GM23248 (cell line): ENCODE measurements around the gene SWSAP1. TPM values are rescaled to one million over a fixed set of nuclear protein-coding genes. Genes with fewer than 3 reads are reported as not detected.
"Not testable (repeated sequence)": the region's sequence is repeated elsewhere in the genome, so short reads cannot be mapped to it uniquely, and the experiment has no call there.

Source experiments
- DNase-seq: peaks from one replicate; pipeline ENCODE4 v3.0.0-alpha.2; 2015
- H2AFZ ChIP-seq: fragments of 200-600 bp; sonication (generic); 2 replicates; pipeline ENCODE4 v1.6.1; 2016; ENCODE audit warnings: antibody characterized with exemption
- H3F3A ChIP-seq: fragments of 200-600 bp; sonication (generic); 2 replicates; pipeline ENCODE4 v1.6.1; 2016; ENCODE audit warnings: mild to moderate bottlenecking, antibody characterized with exemption, mixed run types; ENCODE audit not compliant: insufficient read depth
- H3K27ac ChIP-seq: fragments of 200-600 bp; sonication (generic); 2 replicates; pipeline ENCODE4 v1.5.1; 2016; ENCODE audit warnings: mild to moderate bottlenecking
- H3K27me3 ChIP-seq: fragments of 200-600 bp; sonication (generic); replicated peaks from 2 replicates; pipeline ENCODE4 v1.6.1; 2016; ENCODE audit warnings: mild to moderate bottlenecking; ENCODE audit not compliant: insufficient read depth
- H3K36me3 ChIP-seq: fragments of 200-600 bp; sonication (generic); 2 replicates; pipeline ENCODE4 v1.6.1; 2016; ENCODE audit warnings: low read depth, mild to moderate bottlenecking
- H3K4me1 ChIP-seq: fragments of 200-600 bp; sonication (generic); 2 replicates; pipeline ENCODE4 v1.6.1; 2016; ENCODE audit warnings: mild to moderate bottlenecking; ENCODE audit not compliant: insufficient read depth
- H3K4me2 ChIP-seq: fragments of 200-600 bp; sonication (generic); one replicate; pipeline ENCODE4 v1.6.1; 2016; ENCODE audit warnings: mild to moderate bottlenecking; ENCODE audit not compliant: unreplicated experiment
- H3K4me3 ChIP-seq: fragments of 200-600 bp; sonication (generic); 2 replicates; pipeline ENCODE4 v1.5.1; 2016; ENCODE audit warnings: mild to moderate bottlenecking
- H3K79me2 ChIP-seq: fragments of 200-600 bp; sonication (generic); 2 replicates; pipeline ENCODE4 v1.6.1; 2016; ENCODE audit warnings: mild to moderate bottlenecking; ENCODE audit not compliant: insufficient read depth
- H3K9ac ChIP-seq: fragments of 200-600 bp; sonication (generic); 2 replicates; pipeline ENCODE4 v1.6.1; 2016; ENCODE audit warnings: mild to moderate bottlenecking
- H3K9me2 ChIP-seq: fragments of 200-600 bp; sonication (generic); 2 replicates; pipeline ENCODE4 v1.6.1; 2016; ENCODE audit warnings: mixed run types, mild to moderate bottlenecking, moderate library complexity; ENCODE audit not compliant: insufficient read depth
- H3K9me3 ChIP-seq: fragments of 200-600 bp; sonication (generic); one replicate; pipeline ENCODE4 v1.6.1; 2017; ENCODE audit warnings: low read depth
- H4K20me1 ChIP-seq: fragments of 200-600 bp; sonication (generic); 2 replicates; pipeline ENCODE4 v1.6.0; 2016; ENCODE audit not compliant: insufficient read depth
- EZH2 ChIP-seq: fragments of 200-600 bp; sonication (generic); IDR thresholded peaks from 2 replicates; pipeline ENCODE4 v1.6.1; 2018; ENCODE audit warnings: antibody characterized with exemption, mild to moderate bottlenecking; ENCODE audit not compliant: insufficient read depth, poor library complexity, severe bottlenecking
- EZH2phosphoT487 ChIP-seq: fragments of 200-600 bp; sonication (generic); IDR thresholded peaks from 2 replicates; pipeline ENCODE4 v1.6.1; 2018; ENCODE audit warnings: antibody characterized with exemption, moderate library complexity, mild to moderate bottlenecking, low read depth; ENCODE audit not compliant: insufficient read depth
- WGBS, 2 experiments: methylation state at CpG; one replicate each; pipeline ENCODE4 v1.1.6; 2015 to 2017; ENCODE audit warnings: low lambda C conversion rate in 2 of 2, low coverage in 1 of 2; ENCODE audit errors: missing lambda C conversion rate in 2 of 2; 5-methylcytosine and 5-hydroxymethylcytosine counted together
- in situ Hi-C: fragments of 300-500 bp; cut with MboI; formaldehyde crosslinking; loops from 2 replicates; pipeline ENCODE4 v1.15.0; 2020
- polyA plus RNA-seq: library from polyadenylated mRNA; unstranded; fragments of >200 nt; fragmentation: Nextera tagmentation; extraction: Ambion mirVana; gene quantifications from 2 replicates; pipeline ENCODE4 v1.2.1, GENCODE V29; 2016
- total RNA-seq: library from RNA; depleted of rRNA; stranded (reverse); fragments of >200 nt; shearing (Covaris generic); gene quantifications from 2 replicates; pipeline ENCODE4 v1.2.3, GENCODE V29; 2014

SWSAP1 gene
- total and polyA plus RNA-seq, 2 experiments from 2014 or later: 0.32 to 1.3 TPM

DNA sequence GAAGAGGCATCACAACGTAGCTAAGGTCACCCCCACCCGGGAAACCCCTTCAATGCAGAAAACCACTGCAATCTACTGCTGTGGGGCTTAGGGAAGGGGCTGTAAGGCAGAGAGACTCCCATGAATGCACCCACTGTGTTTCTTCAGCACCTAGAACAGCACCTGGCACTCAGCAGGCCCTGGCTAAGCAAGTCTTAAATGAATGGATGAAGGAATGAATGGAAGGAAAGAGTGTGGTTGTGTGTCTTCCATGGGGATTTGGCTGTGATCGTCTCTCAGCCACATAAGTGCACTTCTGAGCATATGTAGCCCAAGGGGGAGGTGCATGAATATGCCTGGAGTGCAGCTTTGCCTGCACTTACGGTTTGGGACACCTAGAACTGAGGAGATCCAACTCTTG is 25.3 kb upstream of the SWSAP1 start:
- Histone ChIP-seq H3K27ac (no peak overlapping the region), H3K79me2 (no peaks in the 10 kb centered on the region), H3K9me2 (no peaks in the 10 kb centered on the region), H3F3A (peaks cover 12% of the 10 kb centered on the region), H3K9me3 (no peaks in the 10 kb centered on the region), H2AFZ (no peak overlapping the region), H4K20me1 (no peaks in the 10 kb centered on the region), H3K4me1 (peaks cover 9% of the 10 kb centered on the region), H3K27me3 (no peaks in the 10 kb centered on the region), H3K4me3 (no peak overlapping the region), H3K4me2 (no peak overlapping the region), H3K9ac (no peak overlapping the region), H3K36me3 (no peaks in the 10 kb centered on the region)
- DNase-seq: no peak
- WGBS, 2 experiments: 75 to 76% methylated on average over 4 of the region's 4 CpGs
- in situ Hi-C loops: no loop called here
- TF ChIP-seq EZH2phosphoT487: no peak
- no peak for TF ChIP-seq EZH2

- H3K4me3 ChIP-seq, H3K9me3 ChIP-seq, H3K9ac ChIP-seq, H3K9me2 ChIP-seq, DNase-seq, H3K27ac ChIP-seq, H3K4me2 ChIP-seq, H4K20me1 ChIP-seq, H3F3A ChIP-seq, H3K4me1 ChIP-seq, H3K27me3 ChIP-seq, H3K36me3 ChIP-seq, H2AFZ ChIP-seq, in situ Hi-C loops: not testable (repeated sequence)
- WGBS, 2 experiments: 95 to 98% methylated on average over 4 of the region's 4 CpGs
- peaks cover 16% of the 10 kb centered on the region for H3K79me2 ChIP-seq
Observed at GRCh38 chr19:11354102-11354501, 20.4 kb upstream of the SWSAP1 start.

GRCh38 chr19:11355160-11356073 is 19.0 kb upstream of the SWSAP1 start, which contains the start of gene PLPPR2:
Gene PLPPR2, plus strand, starts transcription at chr19:11355432. Its CDS starts 2,242 bp downstream, at chr19:11357674.
- Histone ChIP-seq H3K36me3 (no peaks in the 10 kb centered on the region), H3K4me2 (peak within 1 kb of the TSS; percentile 92), H3K4me3 (peak within 1 kb of the TSS; percentile 82), H3K4me1 (0 out of 2 replicates have a peak, but pooled peaks cover 3% of the 10 kb centered on the region), H3K9me3 (no peaks in the 10 kb centered on the region), H3K9me2 (no peaks in the 10 kb centered on the region), H3K27ac (no peak within 1 kb of the TSS), H3K9ac (peak within 1 kb of the TSS; percentile 76), H3F3A (no peaks in the 10 kb centered on the region), H3K27me3 (no peaks in the 10 kb centered on the region), H3K79me2 (peaks cover 16% of the 10 kb centered on the region), H2AFZ (0 out of 2 replicates have a peak within 1 kb of the TSS, but pooled peaks have one; percentile 18), H4K20me1 (no peaks in the 10 kb centered on the region)
- TF ChIP-seq EZH2: no peak
- no peak for TF ChIP-seq EZH2phosphoT487
- in situ Hi-C loops: no loop called here
- DNase-seq: peak; percentile 99
- 1% methylated on average over 44 to 62 of the region's 62 CpGs for WGBS, 2 experiments

DNA sequence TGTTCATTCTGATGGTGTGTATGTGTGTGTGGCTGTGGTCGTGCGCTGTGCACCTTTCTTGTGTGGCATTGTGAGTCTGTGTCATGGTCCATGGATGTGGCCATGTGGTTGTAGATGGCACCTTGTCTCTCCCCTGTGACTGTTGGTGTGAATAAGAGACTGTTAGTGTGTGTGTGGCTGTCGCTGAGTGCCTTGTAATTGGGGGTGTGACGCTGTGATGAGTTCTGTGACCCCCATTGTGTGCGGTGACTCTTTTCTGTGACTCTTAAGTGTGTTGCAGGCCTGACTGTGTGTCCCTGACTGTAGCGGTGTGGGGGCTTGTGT is 18.4 kb upstream of the SWSAP1 start:
- Histone ChIP-seq H3K79me2 (peaks cover 16% of the 10 kb centered on the region), H3K27ac (no peak overlapping the region), H3K4me1 (0 out of 2 replicates have a peak, but pooled peaks cover 3% of the 10 kb centered on the region), H3F3A (no peaks in the 10 kb centered on the region), H3K9me2 (no peaks in the 10 kb centered on the region), H3K9ac (peak overlapping the region; percentile 76), H3K9me3 (no peaks in the 10 kb centered on the region), H3K4me3 (peak overlapping the region; percentile 82), H3K36me3 (no peaks in the 10 kb centered on the region), H4K20me1 (no peaks in the 10 kb centered on the region), H3K27me3 (no peaks in the 10 kb centered on the region), H3K4me2 (peak overlapping the region; percentile 92), H2AFZ (no peak overlapping the region)
- DNase-seq: no peak
- TF ChIP-seq EZH2phosphoT487: no peak
- 67 to 71% methylated on average over 6 of the region's 6 CpGs for WGBS, 2 experiments
- in situ Hi-C loops: no loop called here
